ENCODE data around the gene GKN2. TPM values are rescaled to one million over a fixed set of nuclear protein-coding genes. Genes with fewer than 3 reads are reported as not detected.

GKN2 gene
- total and polyA plus RNA-seq, 9 of the 15 experiments (the other 6 are each of a cell fraction or from before 2014, with no cell fraction given): not detected

- 0% methylated on average over 1 of the region's 1 CpG for WGBS (ENCODE audit: insufficient coverage, low coverage, missing lambda C conversion rate)
- BruUV-seq (replicated peaks): no TSS peak
- H3K4me2 ChIP-seq (ENCODE audit: insufficient read depth, low read length): no peak overlapping the region
- no peak overlapping the region for H2AFZ ChIP-seq (ENCODE audit: low read depth, low read length)
- H3K27me3 ChIP-seq (ENCODE audit: control insufficient read depth in 2 of 2, insufficient read depth in 2 of 2, low read length in 2 of 2): peaks cover 3 to 10% of the 10 kb centered on the region in 2 experiments; a peak in 4 of 5 replicates
- ATAC-seq (no peak), DNase-seq (ENCODE audit: extremely low read depth in 1 of 4, low spot score in 3 of 4) (no peak), FAIRE-seq (no peak)
- peaks cover 0 to 3% of the 10 kb centered on the region in 2 experiments; a peak in 1 of 5 replicates for H3K4me1 ChIP-seq (replicated peaks in 1 of 2; ENCODE audit: control insufficient read depth in 2 of 2, insufficient read depth in 2 of 2, low read length in 2 of 2)
- POLR2A ChIA-PET: no interaction called here
- no peak overlapping the region for H3K27ac ChIP-seq (ENCODE audit: extremely low read depth, low read depth, low read length)
- H4K20me1 ChIP-seq (replicated peaks; ENCODE audit: control insufficient read depth, insufficient read depth, low read length): no peaks in the 10 kb centered on the region
- no peaks in the 10 kb centered on the region for H3K79me2 ChIP-seq (ENCODE audit: control insufficient read depth, insufficient read depth, low read length)
- no peak overlapping the region for H3K9ac ChIP-seq (ENCODE audit: insufficient read depth in 1 of 2, low read depth in 2 of 2, low read length in 2 of 2)
- TF ChIP-seq FOS (IDR thresholded peaks at IDR 0.05; ENCODE audit: extremely low read depth, insufficient read length) (no peak), PATZ1 (CRISPR knock-in tag; IDR thresholded peaks at IDR 0.05; ENCODE audit: borderline replicate concordance) (no peak), HNRNPLL (IDR thresholded peaks at IDR 0.05; ENCODE audit: low read depth, low read length, poor library complexity, severe bottlenecking) (no peak), ZNF23 (CRISPR knock-in tag; IDR thresholded peaks at IDR 0.05) (no peak), SLC30A9 (CRISPR knock-in tag; IDR thresholded peaks at IDR 0.05) (no peak)
- no peak overlapping the region for H3K4me3 ChIP-seq
- no peaks in the 10 kb centered on the region for H3K36me3 ChIP-seq (ENCODE audit: control insufficient read depth, insufficient read depth, low read length)
- H3K9me1 ChIP-seq (ENCODE audit: control insufficient read depth, insufficient read depth, low read length): no peaks in the 10 kb centered on the region
- CTCF ChIA-PET (ENCODE audit: low intra/inter-chr PET ratio): interaction anchor here (0.5 kb wide), 1 partner anchor 239 kb away, joined by 3 read pairs; no protein-coding TSS in a partner anchor
- intact Hi-C loops (cut with micrococcal nuclease) (loop anchor here (10.0 kb wide), 1 partner anchor 356 kb away; no protein-coding TSS in a partner anchor), in situ Hi-C loops (cut with MboI) (no loop called here)
- H3K9me3 ChIP-seq (replicated peaks; ENCODE audit: control insufficient read depth, insufficient read depth, low read depth, low read length): no peaks in the 10 kb centered on the region
Measured at GRCh38 chr2:68948710-68949109, 4.0 kb downstream of the GKN2 start.

Data from K562 (cell line).